IMR-90 (cell line): ENCODE results near the gene KATNAL2. TPM values are rescaled to one million over a fixed set of nuclear protein-coding genes. Genes with fewer than 3 reads are reported as not detected.

Source experiments
- ATAC-seq: fragments of 200-7000 bp; cut with Tn5 transposase; 2 replicates; pipeline ENCODE4 v1.9.1; 2020; ENCODE audit warnings: low read depth, mild to moderate bottlenecking, moderate library complexity
- BruUV-seq: library from RNA; stranded (reverse); fragments of 400-500 nt; replicated peaks from 2 replicates; lab custom pipeline; 2021; lab: Mats Ljungman, UMichigan
- CTCF ChIA-PET: fragments of 300-600 bp; formaldehyde crosslinking; extraction: SDS; loops from one replicate; lab custom pipeline; 2021; ENCODE audit warnings: antibody characterized with exemption; lab: Yijun Ruan, JAX
- POLR2A ChIA-PET: fragments of 300-600 bp; sonication (Branson Sonifier 250); formaldehyde crosslinking; loops from one replicate; lab custom pipeline; 2022; ENCODE audit warnings: antibody characterized with exemption; ENCODE audit not compliant: unreplicated experiment; lab: Charles Lee
- DNase-seq: peaks from one replicate; pipeline ENCODE4 v3.0.0; 2013
- H2AFZ ChIP-seq: replicated peaks from 2 replicates; pipeline ENCODE3; 2013; ENCODE audit warnings: low read length, mild to moderate bottlenecking; ENCODE audit not compliant: poor library complexity
- H2AK5ac ChIP-seq: 2 replicates; pipeline ENCODE4 v1.6.1; 2013; ENCODE audit warnings: low read depth, low read length, inconsistent platforms
- H2AK9ac ChIP-seq: replicated peaks from 2 replicates; pipeline ENCODE3; 2013; ENCODE audit warnings: mild to moderate bottlenecking, low read depth, low read length, moderate library complexity; ENCODE audit not compliant: poor library complexity
- H2BK120ac ChIP-seq: 2 replicates; pipeline ENCODE4 v1.6.1; 2013; ENCODE audit warnings: low read depth, low read length, inconsistent platforms
- H2BK15ac ChIP-seq: 3 replicates; pipeline ENCODE4 v1.6.1; 2013; ENCODE audit warnings: low read depth, low read length, inconsistent platforms
- H2BK20ac ChIP-seq: 2 replicates; pipeline ENCODE4 v1.6.1; 2013; ENCODE audit warnings: low read depth, mild to moderate bottlenecking, inconsistent platforms, low read length, moderate library complexity
- H2BK5ac ChIP-seq: 2 replicates; pipeline ENCODE4 v1.6.1; 2013; ENCODE audit warnings: mild to moderate bottlenecking, low read depth, low read length, inconsistent platforms; ENCODE audit not compliant: poor library complexity, severe bottlenecking
- H3K14ac ChIP-seq: replicated peaks from 2 replicates; pipeline ENCODE4 v1.6.1; 2013; ENCODE audit warnings: low read depth, low read length, inconsistent platforms
- H3K18ac ChIP-seq: 2 replicates; pipeline ENCODE4 v1.6.1; 2013; ENCODE audit warnings: low read depth, low read length, control low read depth
- H3K23ac ChIP-seq: 2 replicates; pipeline ENCODE4 v1.6.1; 2013; ENCODE audit warnings: low read depth, low read length, inconsistent platforms
- H3K27ac ChIP-seq: 2 replicates; pipeline ENCODE4 v1.5.1; 2013; ENCODE audit warnings: mild to moderate bottlenecking, control low read depth, low read length; ENCODE audit not compliant: insufficient read depth
- H3K27me3 ChIP-seq: 2 replicates; pipeline ENCODE4 v1.6.1; 2013; ENCODE audit warnings: low read length; ENCODE audit not compliant: control insufficient read depth, insufficient read depth
- H3K36me3 ChIP-seq: 2 replicates; pipeline ENCODE4 v1.6.1; 2013; ENCODE audit warnings: low read length, mixed read lengths; ENCODE audit not compliant: control insufficient read depth, insufficient read depth
- H3K4ac ChIP-seq: 2 replicates; pipeline ENCODE4 v1.6.1; 2013; ENCODE audit warnings: low read depth, low read length, inconsistent platforms
- H3K4me1 ChIP-seq: 2 replicates; pipeline ENCODE4 v1.6.1; 2013; ENCODE audit warnings: low read length, mixed read lengths; ENCODE audit not compliant: control insufficient read depth, insufficient read depth
- H3K4me2 ChIP-seq: 2 replicates; pipeline ENCODE4 v1.6.1; 2013; ENCODE audit warnings: low read depth, mild to moderate bottlenecking, control low read depth, low read length, moderate library complexity
- H3K4me3 ChIP-seq: 2 replicates; pipeline ENCODE4 v1.5.1; 2013; ENCODE audit warnings: low read depth, mild to moderate bottlenecking, control low read depth, low read length, moderate library complexity; ENCODE audit not compliant: insufficient read depth
- H3K56ac ChIP-seq: 2 replicates; pipeline ENCODE4 v1.6.1; 2013; ENCODE audit warnings: low read length, inconsistent platforms; ENCODE audit not compliant: insufficient read depth; ENCODE audit errors: extremely low read depth
- H3K79me1 ChIP-seq, 2 experiments: 2 replicates each; pipeline ENCODE4 v1.6.1; 2013; ENCODE audit warnings: low read length in 2 of 2, inconsistent platforms in 1 of 2, low read depth in 1 of 2
- H3K9ac ChIP-seq: 2 replicates; pipeline ENCODE4 v1.6.1; 2013; ENCODE audit warnings: low read depth, low read length, control low read depth
- H3K9me1 ChIP-seq: 2 replicates; pipeline ENCODE4 v1.6.1; 2013; ENCODE audit warnings: low read length, inconsistent platforms; ENCODE audit not compliant: insufficient read depth
- H3K9me3 ChIP-seq: 2 replicates; pipeline ENCODE4 v1.6.1; 2013; ENCODE audit warnings: low read length; ENCODE audit not compliant: control insufficient read depth, insufficient read depth
- H4K20me1 ChIP-seq: 2 replicates; pipeline ENCODE4 v1.6.1; 2013; ENCODE audit warnings: low read length, inconsistent platforms; ENCODE audit not compliant: insufficient read depth
- H4K5ac ChIP-seq: 2 replicates; pipeline ENCODE4 v1.6.1; 2013; ENCODE audit warnings: mild to moderate bottlenecking, low read depth, low read length, control low read depth
- H4K8ac ChIP-seq, 2 experiments: 2 replicates each; pipeline ENCODE4 v1.6.1; 2013; ENCODE audit warnings: low read depth in 2 of 2, low read length in 2 of 2, control low read depth in 1 of 2, inconsistent platforms in 1 of 2
- H4K91ac ChIP-seq: 2 replicates; pipeline ENCODE4 v1.6.1; 2013; ENCODE audit warnings: low read depth, low read length, inconsistent platforms; ENCODE audit not compliant: insufficient read depth
- BHLHE40 ChIP-seq: fragments of 150-350 bp; IDR thresholded peaks from 2 replicates; pipeline ENCODE4 v1.6.1; 2016; ENCODE audit warnings: mild to moderate bottlenecking, low read depth, low read length
- FOS ChIP-seq: fragments of 150-350 bp; IDR thresholded peaks from 2 replicates; pipeline ENCODE4 v1.6.1; 2016; ENCODE audit warnings: low read depth, low read length
- MAZ ChIP-seq: IDR thresholded peaks from 2 replicates; pipeline ENCODE4 v1.6.1; 2012; ENCODE audit warnings: low read depth, mild to moderate bottlenecking, low read length, improper control_type of control experiment, moderate library complexity, borderline replicate concordance
- MXI1 ChIP-seq: IDR thresholded peaks from 2 replicates; pipeline ENCODE4 v1.6.1; 2012; ENCODE audit warnings: low read depth, mild to moderate bottlenecking, low read length, moderate library complexity, borderline replicate concordance
- WGBS, 2 experiments: methylation state at CpG; one replicate each; pipeline versions ENCODE4 v1.1.5 to v1.1.7; 2013; ENCODE audit warnings: missing lambda C conversion rate in 2 of 2; ENCODE audit not compliant: insufficient read length in 1 of 2; ENCODE audit errors: extremely low coverage in 2 of 2; 5-methylcytosine and 5-hydroxymethylcytosine counted together
- dilution Hi-C: fragments of 300-500 bp; cut with HindIII; formaldehyde crosslinking; loops from one replicate; pipeline ENCODE4 v1.14.3; 2018; ENCODE audit warnings: low sequenced_read_pairs; ENCODE audit not compliant: unreplicated experiment
- in situ Hi-C: fragments of 300-500 bp; cut with MboI; formaldehyde crosslinking; loops from 3 replicates; pipeline ENCODE4 v1.14.3; 2019; ENCODE audit warnings: low sequenced_read_pairs, inconsistent platforms, mixed read lengths
- intact Hi-C: fragments of 100-400 bp; cut with micrococcal nuclease; formaldehyde crosslinking; loops from 2 replicates; pipeline ENCODE4 v1.10.0; 2022
- polyA plus RNA-seq, 3 experiments: library from polyadenylated mRNA; depleted of rRNA; stranded (reverse); fragments of >200 nt; gene quantifications; 2 replicates each; pipeline ENCODE4 v1.2.3, GENCODE V29; 2012; ENCODE audit warnings: low replicate concordance in 1 of 3
- total RNA-seq: library from RNA; depleted of rRNA; stranded (reverse); fragments of >200 nt; gene quantifications from 2 replicates; pipeline ENCODE4 v1.2.3, GENCODE V29; 2012
- TF ChIP-seq, protein P1 (sequence below): fragments of 150-350 bp; IDR thresholded peaks from 2 replicates; pipeline ENCODE4 v1.6.1; 2016; ENCODE audit warnings: low read depth, mild to moderate bottlenecking, low read length, moderate library complexity, borderline replicate concordance
- TF ChIP-seq, protein P2 (sequence below): conservative IDR thresholded peaks from 2 replicates; pipeline ENCODE4 v1.5.1; 2012; ENCODE audit warnings: mild to moderate bottlenecking, low read depth, low read length, improper control_type of control experiment
- TF ChIP-seq, protein P3 (sequence below): fragments of 150-350 bp; IDR thresholded peaks from 2 replicates; pipeline ENCODE4 v1.6.1; 2017; ENCODE audit warnings: mild to moderate bottlenecking, antibody characterized with exemption, low read length, low read depth

Gene KATNAL2
- total and polyA plus RNA-seq, 2 of the 4 experiments (the other 2 are of a cell fraction) = 0.90 to 2.3 TPM

DNA sequence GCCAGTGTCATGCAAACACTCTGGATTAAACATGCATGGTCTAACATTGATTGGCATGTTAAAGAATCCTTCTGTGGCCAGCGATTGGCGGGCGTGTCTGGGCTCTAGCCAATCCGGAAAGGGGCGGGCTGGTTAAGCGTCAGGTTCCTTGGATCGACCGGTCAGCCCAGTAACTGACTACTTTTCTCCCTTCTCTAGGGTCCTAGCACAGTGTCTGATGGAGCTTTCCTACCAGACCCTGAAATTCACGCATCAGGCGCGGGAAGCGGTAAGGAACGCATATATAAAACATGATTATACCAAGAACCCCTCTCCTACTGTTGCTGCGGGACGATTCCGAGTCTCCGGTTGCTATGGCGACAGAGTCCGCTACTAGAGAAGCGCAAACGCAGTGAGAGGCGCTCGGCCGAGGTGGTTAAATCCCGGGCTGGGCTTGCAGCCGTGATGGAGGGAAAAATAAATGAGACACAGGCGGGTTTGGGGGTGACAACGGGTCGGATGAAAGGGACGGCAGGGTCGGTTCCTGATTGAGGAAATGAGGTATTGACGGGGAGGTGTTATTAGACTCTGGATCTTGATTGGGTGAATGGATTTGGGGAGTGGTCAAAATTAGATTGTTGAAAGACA lies 29.4 kb downstream of the KATNAL2 start:
- Histone ChIP-seq H2AK9ac (peak overlapping the region; percentile 10), H3K79me1 (no peaks in the 10 kb centered on the region), H2AK5ac (no peak overlapping the region), H3K9me3 (no peaks in the 10 kb centered on the region), H2AFZ (peak overlapping the region; percentile 93), H3K18ac (no peak overlapping the region), H3K4me2 (peak overlapping the region; percentile 80), H3K9ac (no peak overlapping the region), H2BK5ac (no peak overlapping the region), H3K27me3 (no peaks in the 10 kb centered on the region), H3K27ac (no peak overlapping the region), H3K4me3 (peak overlapping the region; percentile 47), H2BK20ac (no peak overlapping the region), H4K20me1 (no peaks in the 10 kb centered on the region), H2BK120ac (no peak overlapping the region), H2BK15ac (no peak overlapping the region), H4K5ac (no peak overlapping the region), H3K4ac (no peak overlapping the region), H3K56ac (no peak overlapping the region), H4K8ac (no peak overlapping the region), H3K4me1 (no peaks in the 10 kb centered on the region), H3K9me1 (no peaks in the 10 kb centered on the region), H3K36me3 (no peaks in the 10 kb centered on the region), H4K91ac (no peak overlapping the region), H3K14ac (no peak overlapping the region), H3K23ac (no peak overlapping the region)
- no TSS peak for BruUV-seq
- intact Hi-C loops (no loop called here), in situ Hi-C loops (no loop called here), dilution Hi-C loops (no loop called here)
- ATAC-seq (peak; percentile 99), DNase-seq (peak; percentile 80)
- TF ChIP-seq FOS (peak; percentile 10; the same call in 1 of the 2 replicates), BHLHE40 (no peak), MXI1 (no peak), MAZ (no peak)
- TF ChIP-seq, protein P1, sequence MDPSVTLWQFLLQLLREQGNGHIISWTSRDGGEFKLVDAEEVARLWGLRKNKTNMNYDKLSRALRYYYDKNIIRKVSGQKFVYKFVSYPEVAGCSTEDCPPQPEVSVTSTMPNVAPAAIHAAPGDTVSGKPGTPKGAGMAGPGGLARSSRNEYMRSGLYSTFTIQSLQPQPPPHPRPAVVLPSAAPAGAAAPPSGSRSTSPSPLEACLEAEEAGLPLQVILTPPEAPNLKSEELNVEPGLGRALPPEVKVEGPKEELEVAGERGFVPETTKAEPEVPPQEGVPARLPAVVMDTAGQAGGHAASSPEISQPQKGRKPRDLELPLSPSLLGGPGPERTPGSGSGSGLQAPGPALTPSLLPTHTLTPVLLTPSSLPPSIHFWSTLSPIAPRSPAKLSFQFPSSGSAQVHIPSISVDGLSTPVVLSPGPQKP = no peak
- TF ChIP-seq, protein P2, sequence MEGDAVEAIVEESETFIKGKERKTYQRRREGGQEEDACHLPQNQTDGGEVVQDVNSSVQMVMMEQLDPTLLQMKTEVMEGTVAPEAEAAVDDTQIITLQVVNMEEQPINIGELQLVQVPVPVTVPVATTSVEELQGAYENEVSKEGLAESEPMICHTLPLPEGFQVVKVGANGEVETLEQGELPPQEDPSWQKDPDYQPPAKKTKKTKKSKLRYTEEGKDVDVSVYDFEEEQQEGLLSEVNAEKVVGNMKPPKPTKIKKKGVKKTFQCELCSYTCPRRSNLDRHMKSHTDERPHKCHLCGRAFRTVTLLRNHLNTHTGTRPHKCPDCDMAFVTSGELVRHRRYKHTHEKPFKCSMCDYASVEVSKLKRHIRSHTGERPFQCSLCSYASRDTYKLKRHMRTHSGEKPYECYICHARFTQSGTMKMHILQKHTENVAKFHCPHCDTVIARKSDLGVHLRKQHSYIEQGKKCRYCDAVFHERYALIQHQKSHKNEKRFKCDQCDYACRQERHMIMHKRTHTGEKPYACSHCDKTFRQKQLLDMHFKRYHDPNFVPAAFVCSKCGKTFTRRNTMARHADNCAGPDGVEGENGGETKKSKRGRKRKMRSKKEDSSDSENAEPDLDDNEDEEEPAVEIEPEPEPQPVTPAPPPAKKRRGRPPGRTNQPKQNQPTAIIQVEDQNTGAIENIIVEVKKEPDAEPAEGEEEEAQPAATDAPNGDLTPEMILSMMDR = no peak
- TF ChIP-seq, protein P3, sequence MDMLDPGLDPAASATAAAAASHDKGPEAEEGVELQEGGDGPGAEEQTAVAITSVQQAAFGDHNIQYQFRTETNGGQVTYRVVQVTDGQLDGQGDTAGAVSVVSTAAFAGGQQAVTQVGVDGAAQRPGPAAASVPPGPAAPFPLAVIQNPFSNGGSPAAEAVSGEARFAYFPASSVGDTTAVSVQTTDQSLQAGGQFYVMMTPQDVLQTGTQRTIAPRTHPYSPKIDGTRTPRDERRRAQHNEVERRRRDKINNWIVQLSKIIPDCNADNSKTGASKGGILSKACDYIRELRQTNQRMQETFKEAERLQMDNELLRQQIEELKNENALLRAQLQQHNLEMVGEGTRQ = no peak
- ChIA-PET POLR2A (no interaction called here), CTCF (no interaction called here)
- 0% methylated on average over 10 of the region's 32 CpGs; no CpG with 5 or more reads in 1 of the 2 experiments for WGBS, 2 experiments
